HG02981 (cell line): ENCODE results near the gene CDC16.

ENCODE experiments used
- ATAC-seq: cut with Tn5 transposase; IDR thresholded peaks from one replicate; pipeline ENCODE4 v1.9.1; 2021; ENCODE audit warnings: mild to moderate bottlenecking, moderate library complexity; ENCODE audit not compliant: unreplicated experiment

Gene CDC16

GRCh38 chr13:114296448-114296847, 61.8 kb downstream of the CDC16 start:
- ATAC-seq = no peak

GRCh38 chr13:114296902-114297301, 62.2 kb downstream of the CDC16 start:
- no peak for ATAC-seq

- no peak for ATAC-seq
Measured at GRCh38 chr13:114298866-114299265, 64.2 kb downstream of the CDC16 start.

GRCh38 chr13:114299604-114300305, 65.1 kb downstream of the CDC16 start:
- ATAC-seq = no peak

DNA sequence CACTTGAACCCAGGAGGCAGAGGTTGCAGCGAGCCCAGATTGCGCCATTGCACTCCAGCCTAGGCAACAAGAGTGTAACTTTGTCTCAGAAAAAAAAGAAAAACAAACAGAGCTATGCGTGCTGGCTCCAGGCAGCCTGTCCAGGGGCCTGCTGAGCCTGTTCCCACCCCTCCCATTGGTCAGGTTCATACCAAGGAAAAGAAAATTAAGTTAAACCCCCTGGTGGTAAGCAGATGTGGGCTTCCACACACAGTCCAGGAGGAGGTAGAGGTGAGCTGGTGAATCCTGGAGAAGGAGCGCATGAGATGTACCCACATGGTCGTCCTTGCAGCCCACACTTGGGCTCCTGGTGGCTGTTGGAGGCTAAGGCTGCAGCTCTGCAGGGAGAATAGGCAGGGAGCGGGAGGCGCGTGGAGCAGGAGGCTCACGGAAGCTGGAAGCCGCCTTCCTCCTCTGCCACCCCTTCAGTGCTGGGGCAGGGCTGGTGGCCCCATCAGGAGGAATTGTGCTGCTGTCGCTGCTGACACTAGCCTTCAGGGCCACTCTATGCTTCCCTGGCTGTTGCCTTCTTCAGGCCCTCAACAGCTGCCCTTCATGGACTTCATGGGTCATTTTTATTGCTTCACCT, 69.1 kb downstream of the CDC16 start:
- ATAC-seq = no peak

DNA sequence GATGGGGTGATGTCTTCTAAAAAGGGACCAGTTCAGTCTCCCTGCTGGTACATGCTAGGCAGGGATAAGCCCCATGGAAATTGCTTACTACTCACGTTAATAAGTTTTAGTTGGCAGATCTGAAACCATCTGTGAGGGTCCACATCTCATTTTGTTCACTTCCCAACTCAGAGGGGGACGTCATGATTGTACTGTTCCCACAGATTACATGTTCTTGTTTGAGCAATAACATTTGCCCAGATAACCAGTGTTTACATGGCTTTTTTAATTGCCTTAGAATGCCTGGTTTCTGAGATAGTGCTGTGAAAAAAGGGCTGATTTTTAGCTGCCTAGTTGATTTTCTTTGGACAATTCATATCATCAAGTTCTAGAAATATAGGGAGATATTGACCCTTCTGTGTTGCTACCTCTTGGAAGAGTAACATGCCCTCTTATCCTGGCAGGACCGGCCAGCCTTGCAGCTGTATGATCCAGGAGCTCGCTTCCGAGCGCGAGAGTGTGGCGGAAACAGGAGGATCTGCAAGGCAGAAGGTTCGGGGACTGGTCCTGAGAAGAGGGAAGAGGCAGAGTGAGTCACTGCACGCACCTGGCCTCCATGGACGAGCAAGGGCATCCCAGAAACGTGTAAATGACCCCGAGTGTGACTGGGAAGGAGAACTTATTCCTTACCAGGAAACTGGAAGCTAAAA, 69.8 kb downstream of the CDC16 start:
- no peak for ATAC-seq

GRCh38 chr13:114309086-114309485, 74.4 kb downstream of the CDC16 start:
- ATAC-seq = no peak

GRCh38 chr13:114309806-114310410, 75.2 kb downstream of the CDC16 start:
- no peak for ATAC-seq

DNA sequence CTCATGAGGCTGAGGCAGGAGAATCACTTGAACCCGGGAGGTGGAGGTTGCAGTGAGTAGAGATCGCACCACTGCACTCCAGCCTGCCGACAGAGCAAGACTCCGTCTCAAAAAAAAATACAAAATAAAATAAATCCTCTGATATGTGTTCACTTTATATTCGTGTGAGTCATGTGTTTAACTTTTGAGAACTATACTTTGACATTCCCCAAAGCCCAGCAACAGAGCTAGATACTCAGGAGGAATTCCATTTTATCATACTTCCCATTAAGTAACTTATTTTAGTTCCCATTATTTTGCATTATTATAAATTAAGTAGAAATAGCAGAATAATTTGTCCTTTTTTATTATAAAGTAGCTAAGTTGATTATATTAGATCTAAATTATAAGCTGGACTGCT, 76.3 kb downstream of the CDC16 start:
- no peak for ATAC-seq

GRCh38 chr13:114311387-114311786, 76.7 kb downstream of the CDC16 start:
- ATAC-seq = no peak

DNA sequence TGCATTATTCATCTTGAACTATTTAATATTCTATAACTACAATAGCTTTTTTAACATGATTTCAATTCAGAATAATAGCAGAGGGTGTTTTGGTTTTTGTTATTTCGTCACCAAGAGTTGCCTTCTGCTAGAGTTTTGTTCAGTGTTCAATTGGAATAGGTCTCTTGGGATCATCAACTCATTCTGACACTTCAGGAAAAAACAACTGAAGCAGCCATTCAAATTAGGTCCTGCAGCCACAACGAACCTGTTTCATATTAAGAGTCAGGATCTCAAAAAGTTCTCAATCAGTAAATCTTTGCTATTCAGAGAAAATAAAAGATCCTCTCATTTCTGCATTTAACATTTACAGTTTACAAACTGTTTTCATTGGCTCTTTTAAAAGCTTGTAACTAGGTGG, 77.2 kb downstream of the CDC16 start:
- ATAC-seq = no peak

GRCh38 chr13:114313061-114313860, 78.6 kb downstream of the CDC16 start:
- no peak for ATAC-seq

- ATAC-seq = peak; percentile 76
Measured at GRCh38 chr13:114314074-114314912, 79.6 kb downstream of the CDC16 start, which contains the start of gene CHAMP1. CHAMP1 (plus strand) TSS chr13:114314503; CDS start chr13:114323843, 9,340 bp downstream.

DNA sequence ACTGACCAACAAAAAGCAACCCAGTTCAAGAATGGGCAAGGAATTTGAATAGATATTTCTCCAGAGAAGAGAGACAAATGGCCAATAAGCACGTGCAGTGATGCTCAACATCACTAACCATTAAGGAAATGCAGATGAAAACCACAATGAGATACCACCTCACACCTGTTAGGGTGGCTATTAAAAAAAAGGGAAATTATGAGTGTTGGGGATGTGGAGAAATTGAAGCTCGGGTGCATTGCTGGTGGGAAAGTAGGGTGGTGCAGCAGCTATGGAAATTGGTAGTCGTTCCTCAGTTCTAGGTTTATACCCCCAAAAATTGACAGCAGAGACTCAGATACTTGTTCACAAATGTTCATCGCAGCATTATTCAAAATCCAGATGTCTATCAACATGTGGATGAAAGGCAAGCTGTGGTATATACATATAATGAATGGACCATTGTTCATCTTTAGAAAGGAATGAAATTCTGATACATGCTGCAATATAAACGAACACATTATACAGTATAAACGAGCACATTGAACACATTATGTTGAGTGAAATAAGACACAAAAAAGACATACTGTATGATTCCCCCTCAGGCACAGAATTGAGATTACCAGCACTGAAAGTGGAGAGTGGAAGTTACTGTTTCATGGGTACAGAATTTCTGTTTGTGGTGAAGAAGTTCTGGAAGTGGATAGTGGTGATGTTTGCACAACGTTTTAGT, 80.5 kb downstream of the CDC16 start:
- ATAC-seq = peak; percentile 11

DNA sequence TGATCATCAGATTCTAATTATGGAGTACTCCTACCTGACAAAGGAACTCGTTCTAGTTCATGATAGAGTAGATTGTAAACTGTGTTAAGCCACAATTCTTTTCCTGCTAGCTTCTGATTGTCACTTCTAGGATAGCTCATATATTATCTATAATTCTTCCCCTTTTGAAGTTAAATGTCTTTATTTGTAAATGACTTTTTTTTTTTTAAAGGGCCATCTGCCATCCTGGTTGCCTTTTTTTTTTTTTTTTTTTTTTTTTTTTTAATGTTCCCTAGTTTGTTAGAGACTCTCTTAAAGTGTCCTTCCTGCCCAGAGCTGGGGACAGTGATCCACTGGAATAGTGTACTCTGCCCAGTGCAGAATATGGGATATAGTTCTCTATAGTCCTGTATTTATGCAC, 83.9 kb downstream of the CDC16 start:
- ATAC-seq = no peak

DNA sequence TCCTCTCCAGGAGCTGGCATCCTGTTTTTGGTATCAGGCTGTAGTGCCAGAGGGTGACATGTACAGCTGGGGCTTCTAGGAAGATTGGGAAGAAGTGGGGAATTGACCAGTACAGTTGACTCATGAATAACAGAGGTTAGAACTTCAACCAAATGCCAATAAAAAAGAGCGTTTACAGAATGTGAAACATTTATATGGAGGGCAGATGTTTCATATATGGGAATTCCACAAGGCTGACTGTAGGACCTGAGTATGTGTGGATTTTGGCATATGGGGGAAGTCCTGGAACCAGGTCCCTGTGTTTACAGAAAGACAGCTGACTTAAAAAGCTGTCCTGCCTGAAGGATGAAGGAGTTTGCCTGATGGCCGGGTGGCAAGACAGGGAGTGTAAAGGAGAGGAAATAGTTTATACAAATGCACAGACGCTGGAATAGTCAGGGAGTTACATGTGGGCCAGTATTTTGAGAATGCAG, 84.8 kb downstream of the CDC16 start:
- ATAC-seq = no peak

DNA sequence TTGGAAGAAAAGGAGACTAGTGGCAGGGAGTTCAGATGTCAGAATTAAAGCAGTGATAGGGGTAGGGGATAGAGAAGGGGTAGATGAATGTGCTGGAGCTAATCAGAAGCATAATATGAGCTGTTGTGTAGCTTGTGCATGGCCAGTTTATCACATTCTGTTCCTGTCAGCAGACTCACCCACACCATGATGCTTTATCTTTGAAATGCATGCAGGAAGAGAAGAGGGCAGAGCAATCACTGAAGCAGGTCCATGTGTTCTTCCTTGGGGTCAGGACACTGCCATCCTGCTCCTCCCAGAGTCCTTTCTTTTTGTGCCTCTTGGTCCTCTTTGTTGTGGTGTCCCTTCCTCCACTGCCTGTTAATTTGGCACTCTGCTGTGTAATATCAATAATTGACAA, 85.4 kb downstream of the CDC16 start:
- no peak for ATAC-seq

GRCh38 chr13:114321256-114321655, 86.6 kb downstream of the CDC16 start:
- ATAC-seq = no peak
